Measurements from ENCODE around the gene FIZ1. TPM values are rescaled to one million over a fixed set of nuclear protein-coding genes. Genes with fewer than 3 reads are reported as not detected.
A peak's percentile ranks its signal among the peaks of the same experiment; 100 is the strongest.

The FIZ1 gene
- total RNA-seq, 2 donors from 2014 or later, result 9.2 to 10.7 TPM

DNA sequence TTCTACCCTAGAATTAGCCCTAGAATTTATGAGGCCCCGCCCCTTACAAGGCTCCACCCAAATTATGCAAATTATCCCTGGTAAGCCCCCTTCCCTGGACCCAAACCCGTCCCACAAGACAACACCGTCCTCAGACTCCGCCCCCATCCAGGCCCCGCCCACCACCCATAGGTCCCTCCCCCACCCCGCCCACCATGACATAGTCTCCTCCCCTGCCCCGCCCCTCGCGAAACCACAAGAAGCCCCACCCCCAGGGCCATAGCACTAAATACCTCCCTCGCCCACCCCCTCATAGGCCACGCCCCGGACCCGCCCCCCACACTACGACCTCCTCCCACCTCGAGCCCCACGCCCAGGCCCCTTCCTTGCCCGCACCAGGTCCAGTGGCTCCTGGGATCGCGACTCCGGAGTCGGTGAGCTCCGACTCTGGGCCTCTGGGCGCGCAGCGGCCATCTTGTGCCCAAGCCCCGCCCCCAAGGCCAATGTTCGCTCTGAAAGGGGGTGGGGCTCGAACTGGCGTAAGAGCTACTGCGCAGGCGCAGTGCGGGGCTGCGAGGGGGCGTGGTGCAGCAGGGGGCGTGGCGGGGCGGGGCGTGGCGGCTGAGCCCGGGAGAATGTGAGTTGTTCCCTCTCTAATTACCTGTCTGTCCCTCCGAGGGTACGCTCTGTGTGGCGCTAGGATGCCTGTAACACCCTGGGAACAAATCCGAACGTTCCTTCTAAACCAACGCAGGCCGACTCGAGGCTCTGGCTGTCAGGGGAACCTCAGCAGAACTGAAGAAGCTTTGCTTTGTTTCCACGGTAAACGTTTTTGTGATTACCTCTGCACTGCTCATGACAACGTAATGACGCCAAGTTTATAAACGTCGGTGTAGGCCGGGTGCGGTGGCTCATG lies 25.0 kb upstream of the FIZ1 start, which contains the start of gene ZNF784:
TSS of gene ZNF784 (minus strand) at position 458 of the 895 bp plus-strand sequence. CDS start at position 453, 5 bp downstream.
- peak within 1 kb of the TSS; percentile 91 for H3K4me3 Mint-ChIP-seq
- H3K9me3 ChIP-seq (ENCODE audit: control insufficient read depth, low read length, poor library complexity, severe bottlenecking), result no peaks in the 10 kb centered on the region
- DNase-seq (peak; percentile 91 to 96 (median 95)), ATAC-seq (peak; percentile 74)
- H3K27me3 Mint-ChIP-seq, result no peaks in the 10 kb centered on the region
- peak within 1 kb of the TSS; percentile 94 for H3K27ac Mint-ChIP-seq
- no peaks in the 10 kb centered on the region for H3K36me3 Mint-ChIP-seq (ENCODE audit: low read depth)
- H3K4me1 Mint-ChIP-seq, result peaks cover 29% of the 10 kb centered on the region

GRCh38 chr19:55623561-55623960 lies 24.2 kb upstream of the FIZ1 start:
- H3K4me3 Mint-ChIP-seq, result no peak overlapping the region
- DNase-seq (no peak), ATAC-seq (no peak)
- no peaks in the 10 kb centered on the region for H3K27me3 Mint-ChIP-seq
- peak overlapping the region; percentile 94 for H3K27ac Mint-ChIP-seq
- H3K36me3 Mint-ChIP-seq (ENCODE audit: low read depth), result no peaks in the 10 kb centered on the region
- H3K4me1 Mint-ChIP-seq, result peaks cover 29% of the 10 kb centered on the region
- no peaks in the 10 kb centered on the region for H3K9me3 ChIP-seq (ENCODE audit: control insufficient read depth, low read length, poor library complexity, severe bottlenecking)

- H3K36me3 Mint-ChIP-seq (ENCODE audit: low read depth), result no peaks in the 10 kb centered on the region
- no peak overlapping the region for H3K27ac Mint-ChIP-seq
- DNase-seq (no peak), ATAC-seq (no peak)
- H3K4me3 Mint-ChIP-seq, result no peak overlapping the region
- no peaks in the 10 kb centered on the region for H3K9me3 ChIP-seq (ENCODE audit: control insufficient read depth, low read length, poor library complexity, severe bottlenecking)
- peaks cover 28% of the 10 kb centered on the region for H3K4me1 Mint-ChIP-seq
- H3K27me3 Mint-ChIP-seq, result no peaks in the 10 kb centered on the region
These were observed 23.8 kb upstream of the FIZ1 start for GRCh38 chr19:55623130-55623529.

DNA sequence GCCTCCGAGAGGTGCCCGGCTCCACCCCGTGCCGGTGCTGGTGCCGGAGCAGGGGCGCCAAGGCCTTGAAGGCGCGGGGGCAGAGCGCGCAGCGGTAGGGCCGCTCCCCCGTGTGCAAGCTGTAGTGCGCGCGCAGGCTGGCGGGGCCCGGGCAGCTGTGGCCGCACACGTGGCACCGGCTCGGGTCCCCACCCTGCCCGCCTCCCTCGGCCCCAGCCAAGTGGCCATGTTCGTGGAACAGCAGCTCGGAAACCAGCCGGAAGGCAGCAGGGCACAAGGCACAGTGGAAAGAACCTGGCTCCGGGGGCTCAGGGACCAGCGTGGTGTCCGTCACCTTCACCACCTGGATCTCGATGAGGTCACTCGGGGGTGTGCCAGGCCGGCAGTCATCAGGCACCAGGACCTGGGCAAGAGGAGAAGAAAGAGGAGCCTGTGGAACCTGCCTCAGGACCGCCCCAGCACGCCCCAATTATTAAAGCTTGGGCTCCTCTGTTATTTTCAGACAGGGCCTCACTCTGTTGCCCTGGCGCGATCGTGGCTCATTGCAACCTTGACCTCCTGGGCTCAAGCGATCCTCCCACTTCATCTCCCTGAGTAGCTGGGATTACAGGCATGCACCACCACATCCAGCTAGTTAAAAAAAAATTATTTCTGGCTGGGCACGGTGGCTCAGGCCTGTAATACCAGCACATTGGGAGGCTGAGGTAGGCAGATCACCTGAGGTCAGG lies 23.1 kb upstream of the FIZ1 start:
- H3K9me3 ChIP-seq (ENCODE audit: control insufficient read depth, low read length, poor library complexity, severe bottlenecking), result no peaks in the 10 kb centered on the region
- no peak overlapping the region for H3K27ac Mint-ChIP-seq
- DNase-seq, result no peak
- H3K27me3 Mint-ChIP-seq, result no peaks in the 10 kb centered on the region
- no peak overlapping the region for H3K4me3 Mint-ChIP-seq
- H3K4me1 Mint-ChIP-seq, result peaks cover 26% of the 10 kb centered on the region
- no peak for ATAC-seq
- no peaks in the 10 kb centered on the region for H3K36me3 Mint-ChIP-seq (ENCODE audit: low read depth)

GRCh38 chr19:55621673-55622231 lies 22.4 kb upstream of the FIZ1 start:
- no peak for ATAC-seq
- no peaks in the 10 kb centered on the region for H3K36me3 Mint-ChIP-seq (ENCODE audit: low read depth)

DNA sequence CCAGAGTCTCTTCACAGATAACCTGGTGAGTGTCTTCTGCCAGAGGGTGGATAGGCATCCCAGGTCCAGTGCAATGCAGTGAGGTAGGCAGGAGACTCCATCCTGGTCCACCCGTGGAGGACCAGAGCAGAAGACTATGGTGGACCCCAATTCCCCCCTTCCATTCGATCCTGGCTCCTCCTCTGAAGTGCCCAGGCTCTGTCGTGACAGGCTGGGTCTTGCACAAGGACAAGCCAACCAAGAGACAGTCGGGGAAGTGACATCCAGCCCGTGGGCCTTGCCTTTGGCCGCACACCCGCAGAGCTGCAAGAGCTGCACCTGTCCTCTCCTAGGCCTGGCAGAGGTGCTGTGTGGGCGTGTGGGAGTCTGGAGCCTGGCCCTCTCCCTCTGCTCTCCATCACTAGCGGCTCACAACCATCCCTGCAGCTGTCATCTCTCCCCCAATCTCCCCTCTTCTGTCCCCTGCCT lies 21.9 kb upstream of the FIZ1 start:
- peaks cover 20% of the 10 kb centered on the region for H3K4me1 Mint-ChIP-seq
- no peak for ATAC-seq
- H3K27ac Mint-ChIP-seq, result no peak overlapping the region

More at GRCh38 chr19:55621673-55622231, 22.4 kb upstream of the FIZ1 start:
- H3K27me3 Mint-ChIP-seq, result no peaks in the 10 kb centered on the region
- H3K27ac Mint-ChIP-seq, result no peak overlapping the region
- no peak overlapping the region for H3K4me3 Mint-ChIP-seq
- H3K4me1 Mint-ChIP-seq, result peaks cover 25% of the 10 kb centered on the region
- no peak for DNase-seq
- no peaks in the 10 kb centered on the region for H3K9me3 ChIP-seq (ENCODE audit: control insufficient read depth, low read length, poor library complexity, severe bottlenecking)

DNA sequence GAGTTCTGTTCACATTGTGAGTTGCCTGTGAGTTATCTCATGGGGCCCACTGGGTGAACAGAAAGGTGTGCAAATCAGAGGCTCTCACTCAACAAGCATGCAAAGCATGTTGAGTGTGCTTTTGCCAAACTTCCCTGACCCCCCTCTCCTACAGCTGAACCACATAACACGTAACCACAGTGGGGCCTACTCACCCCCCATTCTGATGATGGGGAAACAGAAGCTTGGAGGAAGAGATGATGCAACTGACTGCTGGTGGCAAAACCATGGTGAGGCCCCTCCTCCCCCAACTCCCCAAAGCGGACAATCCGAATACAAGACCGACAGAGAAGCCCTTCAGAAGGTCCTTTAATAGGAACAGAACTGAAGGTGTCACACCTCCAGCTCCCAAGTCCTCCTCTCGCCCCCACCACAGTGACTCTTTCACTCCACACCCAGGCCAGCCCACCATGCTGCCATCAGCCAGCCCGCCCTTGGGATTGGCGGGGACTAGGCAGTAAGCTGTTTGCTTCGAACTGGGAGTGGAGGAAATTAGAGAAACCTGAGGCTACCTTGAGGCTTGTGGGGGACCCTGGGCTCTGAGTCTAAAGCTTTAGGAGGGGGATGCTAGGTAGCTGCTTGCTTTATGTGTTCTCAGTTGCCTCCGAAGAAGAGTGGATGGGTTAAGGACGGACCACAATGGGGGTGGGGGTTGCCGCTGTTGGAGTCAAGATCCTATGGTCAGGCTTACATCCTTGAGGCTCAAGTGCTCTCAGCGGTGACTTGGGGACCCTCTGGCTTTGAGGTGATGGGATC lies 21.3 kb upstream of the FIZ1 start:
- peaks cover 19% of the 10 kb centered on the region for H3K4me1 Mint-ChIP-seq
- ATAC-seq (no peak), DNase-seq (no peak)
- H3K4me3 Mint-ChIP-seq, result no peak overlapping the region
- H3K9me3 ChIP-seq (ENCODE audit: control insufficient read depth, low read length, poor library complexity, severe bottlenecking), result no peaks in the 10 kb centered on the region
- H3K36me3 Mint-ChIP-seq (ENCODE audit: low read depth), result no peaks in the 10 kb centered on the region
- H3K27me3 Mint-ChIP-seq, result no peaks in the 10 kb centered on the region
- peak overlapping the region; percentile 11 for H3K27ac Mint-ChIP-seq

More for the DNA sequence above, 21.9 kb upstream of the FIZ1 start:
- DNase-seq, result no peak
- no peaks in the 10 kb centered on the region for H3K9me3 ChIP-seq (ENCODE audit: control insufficient read depth, low read length, poor library complexity, severe bottlenecking)
- Mint-ChIP-seq H3K27me3 (no peaks in the 10 kb centered on the region), H3K36me3 (ENCODE audit: low read depth) (no peaks in the 10 kb centered on the region), H3K4me3 (no peak overlapping the region)

GRCh38 chr19:55619286-55619685 lies 20.0 kb upstream of the FIZ1 start:
- no peak for DNase-seq
- H3K9me3 ChIP-seq (ENCODE audit: control insufficient read depth, low read length, poor library complexity, severe bottlenecking), result no peaks in the 10 kb centered on the region
- peak overlapping the region; percentile 11 for H3K27ac Mint-ChIP-seq
- no peaks in the 10 kb centered on the region for H3K27me3 Mint-ChIP-seq
- no peak for ATAC-seq
- peaks cover 12% of the 10 kb centered on the region for H3K4me1 Mint-ChIP-seq
- H3K4me3 Mint-ChIP-seq, result no peak overlapping the region
- H3K36me3 Mint-ChIP-seq (ENCODE audit: low read depth), result no peaks in the 10 kb centered on the region

GRCh38 chr19:55618426-55618825 lies 19.1 kb upstream of the FIZ1 start:
- Mint-ChIP-seq H3K4me1 (peaks cover 7% of the 10 kb centered on the region), H3K4me3 (no peak overlapping the region), H3K27ac (no peak overlapping the region), H3K36me3 (ENCODE audit: low read depth) (no peaks in the 10 kb centered on the region), H3K27me3 (no peaks in the 10 kb centered on the region)
- ATAC-seq (no peak), DNase-seq (no peak)
- no peaks in the 10 kb centered on the region for H3K9me3 ChIP-seq (ENCODE audit: control insufficient read depth, low read length, poor library complexity, severe bottlenecking)

- no peak for DNase-seq
These were observed 18.1 kb upstream of the FIZ1 start for GRCh38 chr19:55617426-55617825.

DNA sequence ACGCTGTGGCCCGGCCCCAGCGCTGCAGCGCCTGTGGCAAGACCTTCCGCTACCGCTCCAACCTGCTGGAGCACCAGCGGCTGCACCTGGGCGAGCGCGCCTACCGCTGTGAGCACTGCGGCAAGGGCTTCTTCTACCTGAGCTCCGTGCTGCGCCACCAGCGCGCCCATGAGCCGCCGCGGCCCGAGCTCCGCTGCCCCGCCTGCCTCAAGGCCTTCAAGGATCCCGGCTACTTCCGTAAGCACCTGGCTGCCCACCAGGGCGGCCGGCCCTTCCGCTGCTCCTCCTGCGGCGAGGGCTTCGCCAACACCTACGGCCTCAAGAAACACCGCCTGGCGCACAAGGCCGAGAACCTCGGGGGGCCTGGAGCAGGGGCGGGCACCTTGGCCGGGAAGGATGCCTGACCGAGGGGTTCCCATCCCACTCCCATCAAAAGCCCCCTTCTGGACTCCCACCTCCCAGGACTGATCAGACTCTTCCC lies 17.1 kb upstream of the FIZ1 start:
- H3K9me3 ChIP-seq (ENCODE audit: control insufficient read depth, low read length, poor library complexity, severe bottlenecking), result no peaks in the 10 kb centered on the region
- H3K27ac Mint-ChIP-seq, result no peak overlapping the region
- no peaks in the 10 kb centered on the region for H3K36me3 Mint-ChIP-seq (ENCODE audit: low read depth)
- no peaks in the 10 kb centered on the region for H3K27me3 Mint-ChIP-seq
- no peak for DNase-seq
- ATAC-seq, result no peak
- H3K4me3 Mint-ChIP-seq, result no peak overlapping the region
- H3K4me1 Mint-ChIP-seq, result peaks cover 17% of the 10 kb centered on the region

More at GRCh38 chr19:55617426-55617825, 18.1 kb upstream of the FIZ1 start:
- no peaks in the 10 kb centered on the region for H3K27me3 Mint-ChIP-seq
- no peak for ATAC-seq
- H3K9me3 ChIP-seq (ENCODE audit: control insufficient read depth, low read length, poor library complexity, severe bottlenecking), result no peaks in the 10 kb centered on the region
- peak overlapping the region; percentile 51 for H3K27ac Mint-ChIP-seq
- peaks cover 11% of the 10 kb centered on the region for H3K4me1 Mint-ChIP-seq
- H3K36me3 Mint-ChIP-seq (ENCODE audit: low read depth), result no peaks in the 10 kb centered on the region
- H3K4me3 Mint-ChIP-seq, result no peak overlapping the region

GRCh38 chr19:55615543-55616394 lies 16.5 kb upstream of the FIZ1 start:
- Mint-ChIP-seq H3K4me1 (peaks cover 17% of the 10 kb centered on the region), H3K27me3 (no peaks in the 10 kb centered on the region), H3K27ac (no peak overlapping the region), H3K4me3 (no peak overlapping the region), H3K36me3 (ENCODE audit: low read depth) (no peaks in the 10 kb centered on the region)
- H3K9me3 ChIP-seq (ENCODE audit: control insufficient read depth, low read length, poor library complexity, severe bottlenecking), result no peaks in the 10 kb centered on the region
- ATAC-seq, result no peak
- no peak for DNase-seq
